HG03571 (cell line): ENCODE data around the gene EHMT1.
"Not testable (repeated sequence)": the region's sequence is repeated elsewhere in the genome, so short reads cannot be mapped to it uniquely, and the experiment has no call there.

Source experiments
- ATAC-seq: cut with Tn5 transposase; IDR thresholded peaks from one replicate; pipeline ENCODE4 v1.9.1; 2021; ENCODE audit not compliant: unreplicated experiment

The EHMT1 gene

GRCh38 chr9:137614631-137615386 is 4.0 kb upstream of the EHMT1 start:
- no peak for ATAC-seq

DNA sequence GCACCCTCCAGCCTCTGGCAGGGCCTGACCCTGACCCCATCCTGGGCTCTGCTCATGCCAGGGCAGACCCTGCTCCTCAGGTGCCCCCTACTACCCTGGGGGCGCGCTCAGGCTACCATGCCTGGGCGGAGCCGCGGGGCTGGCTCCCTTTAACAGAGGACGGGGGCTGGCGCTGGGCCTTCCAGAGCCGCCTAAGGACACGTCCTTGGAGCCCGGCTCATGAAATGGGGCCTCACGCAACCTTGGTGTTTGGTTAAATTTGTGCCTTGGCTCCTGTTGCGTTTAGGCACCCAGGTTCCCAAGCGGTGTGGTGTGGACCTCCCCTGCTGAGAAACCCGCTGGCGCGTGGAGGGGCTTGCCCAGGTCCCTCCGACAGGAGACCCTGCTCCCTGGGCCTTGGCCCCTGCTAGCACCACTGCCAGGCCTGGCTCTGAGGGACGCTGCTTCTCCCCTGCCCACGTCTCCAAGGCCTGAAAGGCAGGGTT is 3.4 kb upstream of the EHMT1 start:
- no peak for ATAC-seq

DNA sequence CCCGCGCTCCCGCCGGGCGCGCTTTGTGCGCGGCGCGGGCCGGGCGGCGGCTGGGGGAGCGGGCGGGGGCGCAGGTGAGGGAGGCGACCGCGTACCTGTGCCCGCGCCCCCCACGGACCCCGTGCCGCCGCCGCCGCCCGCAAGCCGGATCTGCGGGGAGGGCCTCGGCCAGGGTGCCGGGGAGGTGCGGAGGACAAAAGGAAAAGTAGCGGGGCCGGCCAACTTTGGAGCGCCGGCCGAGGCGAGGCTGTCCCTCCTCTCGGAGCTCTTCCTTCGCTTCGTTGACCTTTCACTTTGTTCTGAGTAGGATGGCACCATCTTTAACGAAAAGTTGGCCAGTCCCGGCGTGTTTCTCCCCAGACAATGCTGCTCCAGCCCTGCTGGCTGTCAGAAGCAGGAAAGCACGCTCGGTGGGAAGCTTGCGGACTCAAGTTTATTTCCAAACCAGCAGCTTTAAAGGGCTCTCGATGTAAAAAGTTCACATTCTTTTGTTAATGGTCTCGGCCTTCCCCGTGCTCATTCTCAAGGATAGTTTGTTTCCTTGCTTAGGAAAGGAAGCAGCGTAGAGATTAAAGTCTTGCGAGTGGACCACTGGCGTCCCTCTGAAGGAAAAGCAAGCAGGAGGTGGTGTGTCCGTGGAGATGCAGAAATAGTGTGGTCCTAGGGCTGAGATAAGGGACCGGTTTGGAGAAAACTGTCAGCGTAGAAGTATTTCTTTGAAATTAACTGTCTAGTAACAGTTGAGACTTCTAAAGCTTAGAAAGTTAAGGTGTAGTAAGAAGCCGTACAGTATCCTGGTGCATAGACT is 639 bp downstream of the EHMT1 start:
- peak; percentile 11 for ATAC-seq

- ATAC-seq, result no peak
Measured at GRCh38 chr9:137620048-137620405, 1.2 kb downstream of the EHMT1 start.

DNA sequence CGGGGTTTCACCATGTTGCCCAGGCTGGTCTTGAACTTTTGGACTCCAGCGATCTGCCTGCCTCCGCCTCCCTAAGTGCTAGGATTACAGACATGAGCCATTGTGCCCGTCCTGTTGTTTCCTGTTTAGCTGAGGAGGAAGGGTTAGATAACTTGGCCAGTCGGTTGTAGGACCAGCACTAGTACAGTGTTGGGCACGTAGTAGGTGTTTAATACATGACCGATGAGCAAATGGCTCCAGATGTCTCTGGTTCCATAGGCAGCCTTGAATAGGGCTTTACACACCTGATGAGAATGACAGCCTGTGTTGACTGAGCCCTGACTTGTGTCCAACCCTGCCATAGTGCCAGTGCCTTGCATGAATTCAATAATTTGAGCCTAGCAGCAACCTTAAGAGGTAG is 1.8 kb downstream of the EHMT1 start:
- ATAC-seq, result no peak

DNA sequence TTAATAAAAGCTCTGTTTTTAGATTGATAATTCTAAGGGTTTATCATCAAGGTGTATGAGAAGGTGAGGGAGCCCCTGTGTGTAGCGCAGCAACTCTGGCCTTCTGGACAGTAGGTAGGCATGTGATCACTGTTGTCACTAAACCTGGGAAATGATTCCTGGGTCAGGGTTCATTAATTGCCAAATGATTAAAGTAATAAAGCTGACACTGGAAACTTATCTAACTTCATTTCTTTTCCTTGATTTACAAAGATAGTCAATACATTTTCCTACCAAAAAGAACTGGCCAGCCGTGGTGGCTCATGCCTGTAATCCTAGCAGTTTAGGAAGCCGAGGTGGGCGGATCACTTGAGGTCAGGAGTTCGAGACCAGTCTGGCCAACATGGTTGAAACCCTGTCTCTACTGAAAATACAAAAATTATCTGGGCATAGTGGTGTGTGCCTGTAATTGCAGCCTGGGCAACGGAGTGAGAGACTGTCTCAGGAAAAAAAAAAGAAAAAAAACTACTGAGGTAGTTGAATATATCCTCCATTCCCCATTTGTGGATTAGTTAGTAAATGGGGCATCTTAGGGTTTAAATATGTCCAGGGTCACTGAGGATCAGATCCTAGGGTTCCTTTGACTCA is 2.4 kb downstream of the EHMT1 start:
- no peak for ATAC-seq

DNA sequence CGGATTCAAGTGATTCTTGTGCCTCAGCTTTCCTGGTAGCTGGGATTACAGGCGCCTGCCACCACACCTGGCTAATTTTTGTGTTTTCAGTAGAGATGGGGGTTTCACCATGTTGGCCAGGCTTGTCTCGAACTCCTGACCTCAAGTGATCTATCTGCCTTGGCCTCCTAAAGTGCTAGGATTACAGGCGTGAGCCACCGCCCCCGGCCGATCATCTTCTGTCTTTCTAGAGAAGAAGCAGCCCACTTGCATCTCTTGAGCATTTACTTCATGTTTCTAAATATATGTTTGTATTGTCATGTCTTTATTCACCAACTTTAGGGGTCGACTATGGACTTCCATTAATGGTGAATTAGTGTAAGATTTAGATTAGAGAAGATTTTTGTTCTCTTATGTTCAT is 3.4 kb downstream of the EHMT1 start:
- ATAC-seq, result not testable (repeated sequence)

GRCh38 chr9:137626464-137626863 is 7.7 kb downstream of the EHMT1 start:
- ATAC-seq, result no peak

GRCh38 chr9:137627406-137627805 is 8.6 kb downstream of the EHMT1 start:
- not testable (repeated sequence) for ATAC-seq

DNA sequence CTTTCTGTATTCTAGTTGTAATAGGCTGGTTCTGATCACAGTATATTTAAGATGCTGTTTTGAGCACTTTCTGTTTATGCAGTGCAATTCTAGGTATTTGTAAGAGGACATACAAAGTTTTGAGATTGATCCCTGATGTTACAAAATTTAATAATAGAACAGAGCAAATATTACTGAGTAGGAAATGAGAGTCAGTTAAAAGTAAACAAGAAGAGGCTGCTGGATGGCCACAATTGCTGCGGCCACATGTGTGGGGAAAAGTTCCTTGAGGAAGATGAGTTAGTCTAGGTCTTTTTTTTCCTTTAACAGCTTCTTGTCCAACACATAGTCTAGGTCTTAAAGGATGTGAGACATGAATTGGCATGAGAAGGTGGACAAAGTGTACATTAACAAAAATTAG is 11.3 kb downstream of the EHMT1 start:
- ATAC-seq, result no peak

DNA sequence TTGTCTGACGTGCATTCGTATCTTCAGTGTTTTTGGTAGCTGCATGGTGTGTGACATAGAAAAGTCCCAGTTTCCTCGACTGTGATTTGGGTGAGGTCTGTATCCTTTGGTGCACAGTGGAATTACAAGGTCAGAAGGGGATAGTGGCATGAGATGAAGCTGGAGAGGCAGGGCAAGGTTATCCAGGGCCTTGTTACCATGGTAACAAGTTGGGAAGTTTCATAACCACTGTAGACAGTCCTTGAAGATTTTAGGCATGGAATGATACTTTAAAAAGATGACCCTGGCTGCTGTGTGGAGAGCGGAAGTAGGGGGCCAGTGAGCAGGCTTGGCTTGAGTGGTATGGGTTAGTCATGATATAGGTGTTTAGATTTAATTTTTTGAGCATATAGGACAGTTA is 11.9 kb downstream of the EHMT1 start:
- ATAC-seq, result no peak

GRCh38 chr9:137631345-137632229 is 12.8 kb downstream of the EHMT1 start:
- ATAC-seq, result no peak

- no peak for ATAC-seq
Measured at GRCh38 chr9:137632230-137633161, 13.7 kb downstream of the EHMT1 start.

DNA sequence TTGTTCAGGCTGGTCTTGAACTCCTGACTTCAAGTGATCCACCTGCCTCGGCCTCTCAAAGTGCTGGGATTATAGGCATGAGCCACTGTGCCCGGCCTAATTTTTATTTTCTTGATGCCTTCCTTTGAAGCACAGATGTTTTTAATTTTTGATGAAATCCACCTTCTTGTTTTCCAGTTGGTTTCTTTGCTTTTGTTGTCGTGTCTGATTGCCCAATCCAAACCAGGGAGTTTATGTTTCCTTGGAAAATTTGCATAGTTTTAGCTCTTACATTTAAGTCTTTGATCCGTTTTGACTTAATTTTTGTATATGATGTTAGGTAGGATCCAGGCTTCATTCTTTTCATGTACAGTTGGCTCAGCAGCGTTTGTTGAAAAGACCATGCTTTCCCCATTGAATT is 15.2 kb downstream of the EHMT1 start:
- no peak for ATAC-seq

DNA sequence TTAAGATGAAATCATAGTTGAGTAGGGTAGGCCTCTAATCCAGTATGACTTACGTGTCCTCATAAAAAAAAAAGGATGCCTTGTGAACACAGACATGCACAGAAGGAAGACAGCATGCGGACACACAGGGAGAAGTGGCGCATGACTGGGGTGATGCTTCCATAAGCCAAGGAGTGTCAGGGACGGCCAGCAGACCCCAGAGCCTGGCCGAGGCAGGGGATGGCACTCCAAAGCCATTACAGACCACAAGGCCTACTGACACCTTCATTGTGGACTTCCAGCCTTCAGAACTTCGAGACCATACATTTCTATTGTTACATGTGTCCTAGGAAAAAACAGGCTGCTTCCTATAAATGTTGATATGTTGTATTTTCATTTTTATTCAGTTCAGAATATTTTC is 19.9 kb downstream of the EHMT1 start:
- no peak for ATAC-seq

- ATAC-seq, result no peak
Measured at GRCh38 chr9:137639303-137640051, 20.7 kb downstream of the EHMT1 start.

DNA sequence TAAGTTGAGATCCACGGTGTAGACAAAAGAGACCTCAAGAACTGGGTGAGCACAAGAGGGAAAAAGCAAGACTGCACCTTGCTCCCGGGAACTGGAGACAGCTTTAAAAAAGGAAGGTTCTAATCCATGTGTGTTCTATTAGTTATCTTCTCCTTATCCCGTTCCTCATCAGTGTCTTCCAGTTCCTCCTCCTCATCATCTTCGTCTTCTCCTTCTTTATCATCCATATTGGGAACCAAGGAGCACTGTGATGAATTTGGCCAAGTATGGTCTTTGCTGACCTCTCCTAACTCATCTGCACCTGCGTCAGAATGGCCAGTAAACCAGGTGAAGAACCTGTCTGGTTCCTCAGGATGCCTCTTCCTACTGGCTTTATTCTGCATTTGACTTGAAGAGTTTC is 22.1 kb downstream of the EHMT1 start:
- ATAC-seq, result no peak

DNA sequence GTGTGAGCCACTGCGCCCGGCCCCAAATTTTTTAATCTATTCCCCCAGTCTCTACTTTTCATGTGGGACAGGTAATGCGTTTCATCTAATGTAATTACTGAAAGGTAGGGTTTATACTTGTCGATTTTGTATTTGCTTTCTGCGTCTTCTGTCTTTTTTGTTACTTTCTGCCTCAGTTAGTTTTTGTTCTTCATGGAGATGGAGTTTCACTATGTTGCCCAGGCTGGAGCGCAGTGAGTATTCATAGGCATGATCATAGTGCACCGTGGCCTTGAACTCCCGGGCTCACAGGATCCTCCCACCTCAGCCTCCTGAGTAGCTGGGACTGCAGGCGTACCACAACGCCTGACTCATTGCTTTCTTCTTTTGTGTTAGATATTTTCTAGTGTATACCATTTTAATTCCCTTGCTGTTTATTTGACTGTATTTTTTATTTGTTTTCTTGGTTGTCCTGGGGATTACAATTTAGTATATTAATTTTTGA is 23.4 kb downstream of the EHMT1 start:
- no peak for ATAC-seq

- ATAC-seq, result no peak
Measured at GRCh38 chr9:137642892-137643291, 24.1 kb downstream of the EHMT1 start.
